Left ventricle myocardium inferior (tissue), 1 donor: ENCODE measurements around the gene LAMB3. TPM values are rescaled to one million over a fixed set of nuclear protein-coding genes. Genes with fewer than 3 reads are reported as not detected.

Source experiments
- DNase-seq: peaks from one replicate; pipeline ENCODE4 v3.0.0-alpha.2; 2020
- H3K27ac ChIP-seq: fragments of 200-600 bp; replicated peaks from 2 replicates; pipeline ENCODE4 v1.8.0; 2021
- H3K27me3 ChIP-seq: fragments of 200-600 bp; 2 replicates; pipeline ENCODE4 v1.8.0; 2021; ENCODE audit warnings: low read depth
- H3K36me3 ChIP-seq: fragments of 200-600 bp; 2 replicates; pipeline ENCODE4 v1.8.0; 2021
- H3K4me1 ChIP-seq: fragments of 200-600 bp; 2 replicates; pipeline ENCODE4 v1.8.0; 2021
- H3K4me3 ChIP-seq: fragments of 200-600 bp; 2 replicates; pipeline ENCODE4 v1.8.0; 2021; ENCODE audit warnings: mild to moderate bottlenecking, moderate library complexity
- H3K9me3 ChIP-seq: fragments of 200-600 bp; replicated peaks from 2 replicates; pipeline ENCODE4 v1.8.0; 2021
- CTCF ChIP-seq: fragments of 200-600 bp; IDR thresholded peaks from 2 replicates; pipeline ENCODE4 v1.8.0; 2021; ENCODE audit warnings: antibody characterized with exemption, mild to moderate bottlenecking, borderline replicate concordance
- intact Hi-C: fragments of 100-400 bp; cut with micrococcal nuclease; formaldehyde crosslinking; loops from one replicate; pipeline ENCODE4 v1.11.0; 2022
- total RNA-seq: library from RNA; stranded (reverse); fragmentation: NEBNext Ultra II Directional; extraction: Animal tissue kit (Norgen Biotek cat#: 25700); gene quantifications from one replicate; pipeline ENCODE4 v1.2.1, GENCODE V29; 2021
- donor health status: DM: no; HTN: yes; CAD: no; lungs with severe emphysema.

LAMB3 gene
- total RNA-seq, 1 donor from 2014 or later, result 6.5 TPM

- TF ChIP-seq CTCF, result no peak
Measured at GRCh38 chr1:209622841-209623829, 29.1 kb downstream of the LAMB3 start.

GRCh38 chr1:209621741-209622655 lies 30.2 kb downstream of the LAMB3 start:
- Histone ChIP-seq H3K9me3 (no peaks in the 10 kb centered on the region), H3K36me3 (no peaks in the 10 kb centered on the region), H3K4me1 (peaks cover 79% of the 10 kb centered on the region), H3K4me3 (no peak overlapping the region), H3K27me3 (no peaks in the 10 kb centered on the region), H3K27ac (peak overlapping the region; percentile 69)
- DNase-seq, result no peak
- TF ChIP-seq CTCF, result no peak
- intact Hi-C loops, result no loop called here

More at GRCh38 chr1:209622841-209623829, 29.1 kb downstream of the LAMB3 start:
- H3K9me3 ChIP-seq, result no peaks in the 10 kb centered on the region
- peaks cover 78% of the 10 kb centered on the region for H3K4me1 ChIP-seq
- no peaks in the 10 kb centered on the region for H3K36me3 ChIP-seq
- DNase-seq, result no peak
- H3K4me3 ChIP-seq, result no peak overlapping the region
- intact Hi-C loops, result no loop called here
- no peak overlapping the region for H3K27ac ChIP-seq
- no peaks in the 10 kb centered on the region for H3K27me3 ChIP-seq

- no peak for TF ChIP-seq CTCF
- intact Hi-C loops, result no loop called here
- DNase-seq, result no peak
- peaks cover 74% of the 10 kb centered on the region for H3K4me1 ChIP-seq
- no peaks in the 10 kb centered on the region for H3K36me3 ChIP-seq
- no peaks in the 10 kb centered on the region for H3K9me3 ChIP-seq
- H3K27me3 ChIP-seq, result no peaks in the 10 kb centered on the region
- peak overlapping the region; percentile 69 for H3K27ac ChIP-seq
- no peak overlapping the region for H3K4me3 ChIP-seq
Measured at GRCh38 chr1:209621286-209621685, 30.9 kb downstream of the LAMB3 start.

GRCh38 chr1:209620487-209620884 lies 31.7 kb downstream of the LAMB3 start:
- H3K36me3 ChIP-seq, result no peaks in the 10 kb centered on the region
- H3K27ac ChIP-seq, result peak overlapping the region; percentile 69
- DNase-seq, result no peak
- H3K4me1 ChIP-seq, result peaks cover 71% of the 10 kb centered on the region
- no peak for TF ChIP-seq CTCF
- intact Hi-C loops, result no loop called here
- H3K27me3 ChIP-seq, result no peaks in the 10 kb centered on the region
- H3K4me3 ChIP-seq, result no peak overlapping the region
- H3K9me3 ChIP-seq, result no peaks in the 10 kb centered on the region

- intact Hi-C loops, result no loop called here
- DNase-seq, result no peak
- Histone ChIP-seq H3K9me3 (no peaks in the 10 kb centered on the region), H3K27ac (peak overlapping the region; percentile 72), H3K27me3 (no peaks in the 10 kb centered on the region), H3K36me3 (no peaks in the 10 kb centered on the region), H3K4me1 (peaks cover 65% of the 10 kb centered on the region), H3K4me3 (no peak overlapping the region)
- TF ChIP-seq CTCF, result no peak
Measured at GRCh38 chr1:209619696-209620486, 32.3 kb downstream of the LAMB3 start.
